Measurements from ENCODE around the gene CMSS1.

DNA sequence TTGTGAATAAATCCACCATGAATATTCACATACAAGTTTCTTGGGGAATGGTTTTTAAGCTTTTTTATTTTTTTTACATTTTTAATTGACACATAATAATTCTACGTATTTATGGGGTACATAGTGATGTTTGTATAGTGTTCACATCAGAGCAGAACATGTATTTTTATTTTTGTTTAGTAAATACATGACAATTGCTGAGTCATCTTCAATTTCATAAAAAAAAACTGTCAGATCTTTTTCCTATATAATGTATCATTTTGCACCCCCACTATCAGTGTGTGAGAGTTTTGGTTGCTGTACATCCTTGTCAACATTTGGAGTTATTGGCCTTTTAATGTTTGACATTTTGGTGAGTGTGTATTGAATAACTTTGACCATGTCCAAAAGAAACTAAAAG is 336.5 kb downstream of the CMSS1 start:
- no peak for TF ChIP-seq POLR2A (IDR thresholded peaks at IDR 0.05)
- TF ChIP-seq, protein P1, sequence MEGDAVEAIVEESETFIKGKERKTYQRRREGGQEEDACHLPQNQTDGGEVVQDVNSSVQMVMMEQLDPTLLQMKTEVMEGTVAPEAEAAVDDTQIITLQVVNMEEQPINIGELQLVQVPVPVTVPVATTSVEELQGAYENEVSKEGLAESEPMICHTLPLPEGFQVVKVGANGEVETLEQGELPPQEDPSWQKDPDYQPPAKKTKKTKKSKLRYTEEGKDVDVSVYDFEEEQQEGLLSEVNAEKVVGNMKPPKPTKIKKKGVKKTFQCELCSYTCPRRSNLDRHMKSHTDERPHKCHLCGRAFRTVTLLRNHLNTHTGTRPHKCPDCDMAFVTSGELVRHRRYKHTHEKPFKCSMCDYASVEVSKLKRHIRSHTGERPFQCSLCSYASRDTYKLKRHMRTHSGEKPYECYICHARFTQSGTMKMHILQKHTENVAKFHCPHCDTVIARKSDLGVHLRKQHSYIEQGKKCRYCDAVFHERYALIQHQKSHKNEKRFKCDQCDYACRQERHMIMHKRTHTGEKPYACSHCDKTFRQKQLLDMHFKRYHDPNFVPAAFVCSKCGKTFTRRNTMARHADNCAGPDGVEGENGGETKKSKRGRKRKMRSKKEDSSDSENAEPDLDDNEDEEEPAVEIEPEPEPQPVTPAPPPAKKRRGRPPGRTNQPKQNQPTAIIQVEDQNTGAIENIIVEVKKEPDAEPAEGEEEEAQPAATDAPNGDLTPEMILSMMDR (IDR thresholded peaks at IDR 0.05): no peak
